HG03520 (cell line): ENCODE results near the gene MTHFD2L.
"Not testable (repeated sequence)": the region's sequence is repeated elsewhere in the genome, so short reads cannot be mapped to it uniquely, and the experiment has no call there.

ENCODE experiments used
- ATAC-seq: cut with Tn5 transposase; IDR thresholded peaks from one replicate; pipeline ENCODE4 v1.9.1; 2021; ENCODE audit warnings: mild to moderate bottlenecking, moderate library complexity; ENCODE audit not compliant: unreplicated experiment

Gene MTHFD2L

GRCh38 chr4:74132188-74132587, 25.7 kb upstream of the MTHFD2L start:
- ATAC-seq, result not testable (repeated sequence)

- no peak for ATAC-seq
Measured at GRCh38 chr4:74132944-74133343, 25.0 kb upstream of the MTHFD2L start.

GRCh38 chr4:74133786-74134499, 24.0 kb upstream of the MTHFD2L start:
- peak; percentile 68 for ATAC-seq

DNA sequence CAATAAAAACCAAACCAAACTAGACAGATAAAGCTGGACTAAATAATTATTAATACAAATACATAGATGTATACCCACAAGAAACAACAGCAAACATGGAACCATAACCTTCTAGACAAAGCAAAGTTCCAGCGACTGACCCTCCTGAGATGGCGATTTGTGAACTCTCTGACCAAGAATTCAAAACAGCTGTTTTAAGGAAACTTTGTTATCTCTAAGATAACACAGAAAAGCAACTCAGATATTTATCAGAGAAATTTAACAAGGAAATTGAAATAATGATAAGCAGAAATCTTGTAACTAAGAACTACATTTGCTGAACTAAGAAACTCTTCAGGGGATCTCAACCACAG, 23.4 kb upstream of the MTHFD2L start:
- no peak for ATAC-seq

- no peak for ATAC-seq
Measured at GRCh38 chr4:74146581-74147129, 11.3 kb upstream of the MTHFD2L start.

GRCh38 chr4:74148205-74148604, 9.7 kb upstream of the MTHFD2L start:
- ATAC-seq, result no peak

GRCh38 chr4:74152836-74153235, 5.1 kb upstream of the MTHFD2L start:
- ATAC-seq, result no peak

- no peak for ATAC-seq
Measured at GRCh38 chr4:74156521-74156920, 1.4 kb upstream of the MTHFD2L start.

GRCh38 chr4:74157154-74157553, 764 bp upstream of the MTHFD2L start:
- ATAC-seq, result no peak

DNA sequence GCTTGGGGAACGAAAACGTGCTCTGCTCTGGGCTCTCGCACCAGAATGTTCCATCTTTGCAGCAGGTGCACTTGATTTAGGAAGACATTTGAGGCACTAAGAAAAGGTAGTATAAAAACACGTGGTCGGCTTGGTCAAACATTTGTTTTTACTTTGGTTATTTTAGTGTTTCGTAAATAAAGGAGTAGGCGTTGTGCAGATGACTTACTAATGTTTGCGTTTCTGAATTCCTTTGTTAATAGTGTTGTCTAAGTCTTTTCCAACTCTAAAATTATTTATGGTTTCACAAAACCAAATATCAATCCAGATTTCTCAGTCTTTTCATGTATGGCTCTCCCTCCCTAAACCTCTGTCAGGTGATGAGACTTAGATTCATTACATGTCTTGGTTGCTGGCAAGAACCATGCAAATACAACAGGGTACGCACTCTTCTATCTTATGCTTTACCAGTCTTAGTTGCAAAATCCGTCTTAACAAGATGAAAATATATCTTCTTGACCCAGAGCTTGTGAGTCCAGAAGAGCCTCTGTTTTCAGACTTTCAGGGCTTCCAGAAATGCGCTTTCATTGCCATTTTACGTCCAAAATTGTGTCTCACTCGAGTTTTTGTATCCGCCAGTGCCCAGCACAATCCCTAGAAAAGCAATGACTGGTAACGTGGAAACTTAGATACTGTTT, 686 bp downstream of the MTHFD2L start:
- ATAC-seq, result no peak

GRCh38 chr4:74159143-74159709, 1.3 kb downstream of the MTHFD2L start:
- no peak for ATAC-seq

DNA sequence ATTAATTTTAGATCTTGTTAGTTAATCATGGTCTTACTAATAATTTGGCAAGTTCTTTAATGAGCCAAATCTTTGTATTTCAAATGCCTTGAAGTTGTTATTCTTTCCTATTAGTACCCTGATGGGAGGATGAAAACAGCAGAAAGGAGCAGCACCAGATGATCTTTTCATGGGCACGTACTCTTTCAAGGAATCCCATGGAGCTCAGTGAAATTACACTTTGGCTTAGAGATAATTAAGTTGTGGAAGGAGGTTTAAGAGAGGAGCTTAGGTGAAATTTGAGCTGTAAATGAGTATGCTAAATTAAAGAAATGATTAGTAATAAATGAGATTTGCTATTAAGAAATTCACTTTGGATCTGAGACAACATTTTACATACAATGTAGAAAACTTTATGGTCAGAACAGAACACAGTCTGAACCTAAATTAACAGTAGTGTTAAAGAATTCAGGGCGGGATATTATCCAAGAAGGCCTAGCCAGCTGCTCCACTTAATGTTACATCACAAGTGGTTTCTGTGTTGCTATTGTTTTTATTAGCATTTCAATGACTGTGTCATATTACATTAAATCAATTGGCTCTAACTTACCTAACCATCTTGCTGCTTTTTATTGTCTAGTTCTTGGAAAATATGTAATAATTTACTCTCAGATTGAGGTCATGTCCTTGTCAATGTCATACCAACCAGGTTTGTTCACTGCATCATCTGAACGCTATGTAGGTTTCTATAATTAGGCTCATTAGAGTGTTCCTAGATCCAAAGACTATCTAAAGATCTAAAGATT, 3.9 kb downstream of the MTHFD2L start:
- ATAC-seq, result no peak

- ATAC-seq, result no peak
Measured at GRCh38 chr4:74166135-74166534, 8.2 kb downstream of the MTHFD2L start.

DNA sequence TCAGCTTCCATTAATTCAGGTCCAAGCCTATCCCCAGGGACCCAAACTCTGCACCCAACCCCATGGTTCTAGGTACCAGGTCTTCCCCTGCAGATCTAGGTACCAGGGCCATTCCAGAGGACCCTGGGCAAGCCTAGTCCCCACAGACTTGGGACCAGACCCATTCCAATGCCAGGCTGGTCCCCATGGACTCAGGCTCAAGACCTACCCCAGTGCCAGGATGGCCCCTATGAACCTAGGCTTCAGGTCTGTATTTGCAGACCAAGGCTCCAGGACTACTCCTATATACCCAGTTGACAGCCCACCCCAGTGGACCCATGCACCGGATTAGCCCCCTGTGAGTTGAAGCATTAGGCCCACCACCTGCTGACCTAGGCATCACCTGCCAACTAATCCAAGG, 8.9 kb downstream of the MTHFD2L start:
- no peak for ATAC-seq

DNA sequence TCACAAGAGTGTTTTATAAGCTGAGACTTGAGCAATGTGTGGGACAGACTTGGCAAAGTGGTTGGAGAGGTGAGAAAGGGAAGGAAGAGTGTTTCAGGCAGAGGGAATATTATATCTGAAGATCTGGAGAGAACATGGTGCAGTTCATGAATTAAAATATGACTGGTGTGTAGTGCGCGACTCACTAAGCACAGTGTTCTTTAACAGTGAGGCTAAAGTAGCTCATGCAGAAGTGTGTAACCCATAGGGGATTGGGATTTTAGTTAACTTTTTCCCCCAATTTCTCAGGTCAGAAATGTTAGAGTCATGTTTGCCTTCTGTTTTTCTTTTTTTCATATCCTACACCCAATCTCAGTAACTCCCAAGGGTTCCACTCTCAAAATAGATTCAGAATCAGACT, 9.7 kb downstream of the MTHFD2L start:
- no peak for ATAC-seq

DNA sequence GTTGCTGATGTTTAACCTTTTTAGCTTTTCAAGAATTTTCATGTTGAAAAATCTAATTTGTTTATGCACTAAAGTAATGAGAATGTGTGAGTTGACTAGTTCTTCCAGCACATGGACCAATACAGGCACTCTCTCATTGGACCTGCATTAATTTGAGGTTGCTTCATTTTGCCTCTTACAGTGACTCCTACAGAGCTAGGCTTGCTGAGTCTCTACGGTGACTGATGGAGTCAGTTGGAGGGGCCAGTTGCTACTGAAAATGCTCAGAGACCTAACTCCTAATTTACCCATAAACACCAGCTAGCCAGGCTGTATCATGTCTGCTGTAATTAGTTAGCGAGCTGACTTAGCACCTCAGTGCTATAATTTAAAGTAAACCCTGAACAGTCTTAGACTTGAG, 10.9 kb downstream of the MTHFD2L start:
- ATAC-seq, result no peak

- no peak for ATAC-seq
Measured at GRCh38 chr4:74173321-74173720, 15.4 kb downstream of the MTHFD2L start.

DNA sequence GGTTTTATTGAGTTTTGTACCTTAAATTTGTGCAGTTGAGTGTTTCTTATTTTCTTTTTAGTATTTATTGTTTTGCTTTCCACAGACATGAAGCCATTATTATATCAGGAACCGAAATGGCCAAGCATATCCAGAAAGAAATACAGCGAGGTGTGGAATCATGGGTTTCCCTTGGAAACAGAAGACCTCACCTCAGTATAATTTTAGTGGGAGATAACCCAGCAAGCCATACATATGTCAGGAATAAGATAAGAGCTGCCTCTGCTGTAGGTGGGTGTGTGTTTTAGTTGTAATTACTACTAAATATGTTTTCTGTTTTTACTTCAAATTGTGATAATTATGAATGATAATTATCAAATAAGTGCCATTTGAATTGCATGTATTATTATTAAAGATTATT, 16.5 kb downstream of the MTHFD2L start:
- no peak for ATAC-seq

DNA sequence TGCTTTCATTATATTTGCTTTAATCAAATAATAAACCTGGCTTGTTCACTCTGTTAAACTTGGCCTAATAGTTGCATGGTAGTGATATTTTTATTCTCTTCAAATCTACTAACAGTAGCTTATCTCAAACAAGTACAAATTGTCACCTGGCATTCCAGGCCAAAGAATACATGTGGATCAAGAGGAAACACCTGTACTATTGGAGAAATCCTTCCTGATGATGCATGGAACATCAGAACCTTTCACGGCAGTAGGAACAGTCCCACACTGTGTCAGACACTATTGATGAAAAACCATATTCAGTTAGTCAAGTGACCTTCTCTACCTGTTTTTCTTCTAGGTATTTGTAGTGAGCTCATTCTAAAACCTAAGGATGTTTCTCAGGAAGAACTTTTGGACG, 17.0 kb downstream of the MTHFD2L start:
- no peak for ATAC-seq

DNA sequence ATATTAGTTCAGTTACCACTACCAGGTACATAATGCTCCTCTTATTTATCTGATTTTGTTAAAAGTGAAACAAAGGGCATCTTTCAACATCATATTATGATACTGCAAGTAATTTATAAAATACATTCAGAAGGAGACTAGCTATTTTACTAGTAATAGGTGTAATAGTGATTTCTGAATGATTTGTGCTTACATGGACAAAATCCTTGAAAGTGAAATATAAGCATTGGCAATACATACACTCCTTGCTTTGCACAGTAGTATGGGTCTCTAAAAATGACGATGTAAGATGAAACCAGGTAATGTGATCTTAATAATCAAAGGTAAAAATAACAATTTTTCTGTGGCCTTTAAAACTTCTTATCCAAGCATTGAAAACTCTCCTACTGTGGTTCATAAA, 17.5 kb downstream of the MTHFD2L start:
- no peak for ATAC-seq

DNA sequence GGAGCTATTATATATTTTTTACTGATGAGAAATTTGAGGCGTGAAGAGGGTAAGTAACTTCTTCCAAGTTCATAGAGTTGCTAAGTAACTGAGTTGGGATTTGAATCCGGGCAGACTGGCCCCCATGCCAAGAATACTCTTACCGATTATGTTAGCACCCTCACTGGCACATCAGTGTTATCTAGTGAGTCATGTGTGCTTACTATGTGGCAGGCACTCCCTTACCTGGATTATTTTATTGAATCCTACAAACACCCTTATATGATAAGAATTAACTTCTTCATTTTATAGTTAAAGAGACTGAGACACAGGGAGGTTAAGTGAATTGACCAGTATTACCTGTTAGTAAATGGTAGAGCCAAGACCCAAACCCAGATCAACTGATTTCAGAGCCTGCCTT, 20.9 kb downstream of the MTHFD2L start:
- ATAC-seq, result no peak
